SK-N-MC (cell line): Measurements from ENCODE around the gene ANGPTL8.

Experiments used
- EZH2 ChIP-seq: fragments of 200-600 bp; sonication (generic); IDR thresholded peaks from one replicate; pipeline ENCODE4 v1.6.1; 2017; ENCODE audit warnings: antibody characterized with exemption
- FOXP2 ChIP-seq: optimal IDR thresholded peaks from 2 replicates; pipeline ENCODE3; 2011; ENCODE audit warnings: mild to moderate bottlenecking, moderate library complexity; ENCODE audit not compliant: insufficient read depth; ENCODE audit errors: extremely low read length, control extremely low read depth
- POLR2AphosphoS5 ChIP-seq: IDR thresholded peaks from 2 replicates; pipeline ENCODE4 v1.6.1; 2012; ENCODE audit warnings: mild to moderate bottlenecking, low read depth, low read length, borderline replicate concordance

DNA sequence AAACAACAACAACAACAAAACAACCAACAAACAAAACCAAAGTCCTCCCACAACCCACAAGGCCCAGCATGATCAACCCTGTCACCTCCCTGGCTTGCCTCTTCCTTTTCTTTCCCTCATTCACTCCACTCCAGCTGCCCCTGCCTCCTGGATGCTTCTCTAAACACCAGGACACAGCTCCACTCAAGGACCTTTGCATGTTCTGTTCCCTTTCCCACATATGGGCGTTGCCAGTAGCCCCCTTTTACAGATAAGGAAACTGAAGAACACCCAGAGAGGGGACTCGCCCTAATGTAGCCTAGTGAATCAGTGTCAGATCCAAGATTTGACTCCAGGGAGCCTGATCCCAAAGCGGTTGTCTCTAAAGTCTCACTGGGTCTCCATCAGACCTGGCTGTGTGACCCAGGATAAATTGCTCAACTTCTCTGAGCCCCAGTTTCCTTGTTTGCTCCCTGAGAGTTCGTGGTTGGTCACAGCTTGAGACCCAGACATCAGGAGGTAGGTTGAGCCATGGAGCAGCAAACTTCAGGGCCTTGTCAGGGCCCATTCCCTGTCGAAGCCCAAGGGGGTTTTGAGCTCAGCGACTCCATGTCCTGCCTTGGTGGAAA lies 25.9 kb downstream of the ANGPTL8 start:
- TF ChIP-seq POLR2AphosphoS5 (no peak), EZH2 (no peak), FOXP2 (no peak)
